Measurements from ENCODE around the gene MYO5A.
"Not testable (repeated sequence)": the region's sequence is repeated elsewhere in the genome, so short reads cannot be mapped to it uniquely, and the experiment has no call there.

The MYO5A gene

GRCh38 chr15:52565417-52566358 is 37.0 kb upstream of the MYO5A start:
- peak in 1 of 2 experiments; percentile 37 for DNase-seq (ENCODE audit: low read depth in 1 of 2, low spot score in 1 of 2)
- peak overlapping the region; percentile 89 for H3K27ac ChIP-seq (replicated peaks)
- not testable (repeated sequence) for H3K4me3 ChIP-seq (replicated peaks; ENCODE audit: insufficient read depth, low read length); H3K27me3 ChIP-seq (ENCODE audit: insufficient read depth, poor library complexity, severe bottlenecking)
- peak; percentile 93 for TF ChIP-seq SPI1 (IDR thresholded peaks at IDR 0.05; ENCODE audit: borderline replicate concordance, low read depth)

- H3K27me3 ChIP-seq (ENCODE audit: insufficient read depth, poor library complexity, severe bottlenecking): no peaks in the 10 kb centered on the region
- H3K4me3 ChIP-seq (replicated peaks; ENCODE audit: insufficient read depth, low read length): no peak overlapping the region
- TF ChIP-seq SPI1 (IDR thresholded peaks at IDR 0.05; ENCODE audit: borderline replicate concordance, low read depth): no peak
- no peak for TF ChIP-seq GABPA (IDR thresholded peaks at IDR 0.05; ENCODE audit: low read depth)
- TF ChIP-seq, protein P1, sequence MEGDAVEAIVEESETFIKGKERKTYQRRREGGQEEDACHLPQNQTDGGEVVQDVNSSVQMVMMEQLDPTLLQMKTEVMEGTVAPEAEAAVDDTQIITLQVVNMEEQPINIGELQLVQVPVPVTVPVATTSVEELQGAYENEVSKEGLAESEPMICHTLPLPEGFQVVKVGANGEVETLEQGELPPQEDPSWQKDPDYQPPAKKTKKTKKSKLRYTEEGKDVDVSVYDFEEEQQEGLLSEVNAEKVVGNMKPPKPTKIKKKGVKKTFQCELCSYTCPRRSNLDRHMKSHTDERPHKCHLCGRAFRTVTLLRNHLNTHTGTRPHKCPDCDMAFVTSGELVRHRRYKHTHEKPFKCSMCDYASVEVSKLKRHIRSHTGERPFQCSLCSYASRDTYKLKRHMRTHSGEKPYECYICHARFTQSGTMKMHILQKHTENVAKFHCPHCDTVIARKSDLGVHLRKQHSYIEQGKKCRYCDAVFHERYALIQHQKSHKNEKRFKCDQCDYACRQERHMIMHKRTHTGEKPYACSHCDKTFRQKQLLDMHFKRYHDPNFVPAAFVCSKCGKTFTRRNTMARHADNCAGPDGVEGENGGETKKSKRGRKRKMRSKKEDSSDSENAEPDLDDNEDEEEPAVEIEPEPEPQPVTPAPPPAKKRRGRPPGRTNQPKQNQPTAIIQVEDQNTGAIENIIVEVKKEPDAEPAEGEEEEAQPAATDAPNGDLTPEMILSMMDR (IDR thresholded peaks at IDR 0.05; ENCODE audit: insufficient read depth, low read length): no peak
- no peak for TF ChIP-seq REST (IDR thresholded peaks at IDR 0.05; ENCODE audit: insufficient replicate concordance, low read depth)
- no peak for TF ChIP-seq POLR2AphosphoS5 (IDR thresholded peaks at IDR 0.05; ENCODE audit: low read depth)
- no peak for DNase-seq (ENCODE audit: low read depth in 1 of 2, low spot score in 1 of 2)
- H3K27ac ChIP-seq (replicated peaks): no peak overlapping the region
Measured at GRCh38 chr15:52563501-52564060, 34.9 kb upstream of the MYO5A start.

DNA sequence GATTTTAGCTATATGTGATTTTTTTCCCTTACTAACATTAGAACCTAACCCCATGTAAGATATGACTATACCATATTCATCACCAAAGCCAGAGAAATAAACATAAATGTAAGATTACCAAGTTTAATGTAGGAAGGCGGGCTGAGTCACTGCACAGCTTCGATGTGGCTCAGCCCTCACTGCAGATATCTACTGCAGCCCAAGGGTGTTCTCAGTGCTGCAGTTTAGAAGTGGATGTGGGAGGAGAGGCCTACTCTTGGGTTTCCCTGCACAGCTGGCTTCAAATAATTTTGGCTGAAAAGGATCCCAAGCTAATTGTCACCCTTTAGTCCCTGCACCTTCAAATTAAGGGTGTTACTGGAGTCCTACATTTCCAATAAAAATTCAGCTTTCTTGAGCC is 30.9 kb upstream of the MYO5A start:
- DNase-seq (ENCODE audit: low read depth in 1 of 2, low spot score in 1 of 2): no peak
- no peak for TF ChIP-seq POLR2AphosphoS5 (IDR thresholded peaks at IDR 0.05; ENCODE audit: low read depth)
- Histone ChIP-seq H3K27me3 (ENCODE audit: insufficient read depth, poor library complexity, severe bottlenecking) (no peaks in the 10 kb centered on the region), H3K4me3 (replicated peaks; ENCODE audit: insufficient read depth, low read length) (no peak overlapping the region), H3K27ac (replicated peaks) (no peak overlapping the region)

DNA sequence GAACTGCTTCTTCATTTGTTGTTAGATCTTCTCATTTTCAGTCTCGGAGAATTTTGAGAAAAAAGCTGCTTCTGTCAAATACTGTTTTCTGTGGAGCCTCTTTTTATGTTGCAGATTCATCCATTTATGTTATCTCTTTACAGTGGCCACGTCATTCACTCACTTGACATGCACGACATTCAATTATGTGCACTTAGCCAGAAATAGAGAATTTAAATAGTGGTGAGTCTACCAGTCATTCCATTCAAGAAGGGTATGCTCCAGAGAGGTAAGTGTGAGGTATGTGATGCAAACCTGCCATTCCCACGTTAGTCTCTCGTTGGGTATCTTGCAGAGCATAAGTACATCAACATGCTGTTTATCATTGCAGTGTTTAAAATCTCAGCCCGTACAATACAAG is 30.3 kb upstream of the MYO5A start:
- no peak overlapping the region for H3K4me3 ChIP-seq (replicated peaks; ENCODE audit: insufficient read depth, low read length)
- TF ChIP-seq POLR2AphosphoS5 (IDR thresholded peaks at IDR 0.05; ENCODE audit: low read depth): no peak
- TF ChIP-seq REST (IDR thresholded peaks at IDR 0.05; ENCODE audit: insufficient replicate concordance, low read depth): no peak
- TF ChIP-seq, protein P1 (IDR thresholded peaks at IDR 0.05; ENCODE audit: insufficient read depth, low read length): no peak
- TF ChIP-seq GABPA (IDR thresholded peaks at IDR 0.05; ENCODE audit: low read depth): no peak
- TF ChIP-seq SPI1 (IDR thresholded peaks at IDR 0.05; ENCODE audit: borderline replicate concordance, low read depth): no peak
- H3K27ac ChIP-seq (replicated peaks): no peak overlapping the region
- no peak for DNase-seq (ENCODE audit: low read depth in 1 of 2, low spot score in 1 of 2)
- H3K27me3 ChIP-seq (ENCODE audit: insufficient read depth, poor library complexity, severe bottlenecking): no peaks in the 10 kb centered on the region
